Liver (tissue), 9 donors: ENCODE data around the gene DCAKD. TPM values are rescaled to one million over a fixed set of nuclear protein-coding genes. Genes with fewer than 3 reads are reported as not detected.

Experiments used
- DNase-seq: peaks from one replicate; pipeline ENCODE4 v3.0.0-alpha.2; 2017; ENCODE audit warnings: low spot score
- H3K27ac ChIP-seq, 2 donors: one replicate each; pipeline ENCODE4 v1.7.0; 2013; ENCODE audit warnings: inconsistent platforms in 2 of 2, low read length in 2 of 2, control low read depth in 1 of 2, low read depth in 1 of 2, mild to moderate bottlenecking in 1 of 2
- H3K27me3 ChIP-seq, 4 donors: one replicate each; pipeline versions ENCODE4 v1.6.1 to v1.7.0; 2013; ENCODE audit warnings: low read length in 3 of 4, inconsistent platforms in 1 of 4, mild to moderate bottlenecking in 1 of 4, moderate library complexity in 1 of 4; ENCODE audit not compliant: control insufficient read depth in 4 of 4, insufficient read depth in 4 of 4
- H3K36me3 ChIP-seq, 4 donors: one replicate each; pipeline versions ENCODE4 v1.6.1 to v1.7.0; 2013; ENCODE audit warnings: low read length in 3 of 4, mild to moderate bottlenecking in 3 of 4, low read depth in 1 of 4, moderate library complexity in 1 of 4; ENCODE audit not compliant: control insufficient read depth in 4 of 4, insufficient read depth in 3 of 4
- H3K4me1 ChIP-seq, 4 donors: one replicate each; pipeline versions ENCODE4 v1.6.1 to v1.7.0; 2013; ENCODE audit warnings: low read length in 3 of 4, mild to moderate bottlenecking in 3 of 4, moderate library complexity in 1 of 4; ENCODE audit not compliant: control insufficient read depth in 4 of 4, insufficient read depth in 4 of 4
- H3K4me3 ChIP-seq, 3 donors: one replicate each; pipeline versions ENCODE4 v1.6.1 to v1.7.0; 2013; ENCODE audit warnings: low read length in 3 of 3, control low read depth in 1 of 3, low read depth in 1 of 3, mild to moderate bottlenecking in 1 of 3
- H3K9ac ChIP-seq, 2 donors: one replicate each; pipeline ENCODE4 v1.7.0; 2013; ENCODE audit warnings: low read length in 2 of 2, mild to moderate bottlenecking in 2 of 2, moderate library complexity in 2 of 2, control low read depth in 1 of 2, low read depth in 1 of 2
- H3K9me3 ChIP-seq, 4 donors: one replicate each; pipeline versions ENCODE4 v1.6.1 to v1.7.0; 2013; ENCODE audit warnings: low read length in 3 of 4; ENCODE audit not compliant: control insufficient read depth in 4 of 4
- ATF3 ChIP-seq: IDR thresholded peaks from 2 replicates; pipeline ENCODE4 v1.6.1; 2016; ENCODE audit warnings: antibody characterized with exemption
- EGR1 ChIP-seq, 2 donors: IDR thresholded peaks; 2 replicates each; pipeline ENCODE4 v1.6.1; 2016 to 2018; ENCODE audit warnings: antibody characterized with exemption in 2 of 2, low read depth in 2 of 2
- FOXA1 ChIP-seq: IDR thresholded peaks from 2 replicates; pipeline ENCODE4 v1.6.1; 2016; ENCODE audit warnings: antibody characterized with exemption
- FOXA2 ChIP-seq: IDR thresholded peaks from 2 replicates; pipeline ENCODE4 v1.6.1; 2016; ENCODE audit warnings: antibody characterized with exemption
- GABPA ChIP-seq, 2 donors: IDR thresholded peaks in 1 of 2; conservative IDR thresholded peaks in 1 of 2; 2 replicates each; pipeline ENCODE4 v1.6.1; 2016; ENCODE audit warnings: antibody characterized with exemption in 2 of 2, mild to moderate bottlenecking in 1 of 2, moderate library complexity in 1 of 2
- HNF4A ChIP-seq, 2 donors: conservative IDR thresholded peaks; 2 replicates each; pipeline ENCODE4 v1.6.1; 2016; ENCODE audit warnings: antibody characterized with exemption in 2 of 2, mild to moderate bottlenecking in 2 of 2
- HNF4G ChIP-seq: IDR thresholded peaks from 2 replicates; pipeline ENCODE4 v1.6.1; 2016; ENCODE audit warnings: antibody characterized with exemption
- JUND ChIP-seq, 2 donors: IDR thresholded peaks; 2 replicates each; pipeline ENCODE4 v1.6.1; 2016; ENCODE audit warnings: antibody characterized with exemption in 2 of 2
- MAX ChIP-seq: IDR thresholded peaks from 2 replicates; pipeline ENCODE4 v1.6.1; 2016; ENCODE audit warnings: antibody characterized with exemption
- NR2F2 ChIP-seq: IDR thresholded peaks from 2 replicates; pipeline ENCODE4 v1.6.1; 2016; ENCODE audit warnings: antibody characterized with exemption
- RAD21 ChIP-seq, 2 donors: IDR thresholded peaks; 2 replicates each; pipeline ENCODE4 v1.6.1; 2016; ENCODE audit warnings: antibody characterized with exemption in 2 of 2, mild to moderate bottlenecking in 2 of 2
- REST ChIP-seq: IDR thresholded peaks from 2 replicates; pipeline ENCODE4 v1.6.1; 2016; ENCODE audit warnings: antibody characterized with exemption, mild to moderate bottlenecking
- RXRA ChIP-seq, 2 donors: IDR thresholded peaks; 2 replicates each; pipeline ENCODE4 v1.6.1; 2017 to 2018; ENCODE audit warnings: antibody characterized with exemption in 2 of 2, mild to moderate bottlenecking in 1 of 2
- SP1 ChIP-seq: IDR thresholded peaks from 2 replicates; pipeline ENCODE4 v1.6.1; 2018; ENCODE audit warnings: antibody characterized with exemption, mild to moderate bottlenecking
- TAF1 ChIP-seq: conservative IDR thresholded peaks from 2 replicates; pipeline ENCODE4 v1.6.1; 2016; ENCODE audit warnings: antibody characterized with exemption, mild to moderate bottlenecking
- YY1 ChIP-seq: IDR thresholded peaks from 2 replicates; pipeline ENCODE4 v1.6.1; 2016; ENCODE audit warnings: antibody characterized with exemption, mild to moderate bottlenecking
- WGBS: extraction: QIAGEN DNeasy Blood & Tissue Kit; methylation state at CpG from one replicate; pipeline ENCODE4 v1.1.7; 2013; 5-methylcytosine and 5-hydroxymethylcytosine counted together
- polyA plus RNA-seq, 2 donors: library from polyadenylated mRNA; stranded (reverse) in 1 of 2; unstranded in 1 of 2; fragments of 200-250 nt in 1 of 2; fragments of >200 nt in 1 of 2; fragmentation: Nextera tagmentation in 1 of 2; extraction: Ambion mirVana in 1 of 2; gene quantifications; one replicate each; pipeline versions ENCODE4 v1.2.1 to v1.2.3, GENCODE V29; 2013 to 2015
- total RNA-seq, 2 donors: library from RNA; depleted of rRNA; stranded (reverse); fragments of >200 nt; gene quantifications; one replicate each; pipeline ENCODE4 v1.2.3, GENCODE V29; 2014
- TF ChIP-seq, protein P1 (sequence below): IDR thresholded peaks from 2 replicates; pipeline ENCODE4 v1.6.1; 2016; ENCODE audit warnings: antibody characterized with exemption
- donor health status: healthy.
- donor health status: healthy.
- donor health status: healthy.
- donor health status: healthy.
- donor health status: healthy.

Gene DCAKD
- total and polyA plus RNA-seq, 4 donors, result 9.7 to 22.9 (median 14.6) TPM

- TF ChIP-seq RAD21 (IDR thresholded peaks at IDR 0.05) (no peak), EGR1 (IDR thresholded peaks at IDR 0.05; ENCODE audit: low read depth in 2 of 2) (no peak), ATF3 (no peak), REST (no peak), TAF1 (no peak), MAX (no peak), FOXA2 (no peak), NR2F2 (no peak), GABPA (IDR thresholded peaks at IDR 0.05 in 1 of 2, conservative IDR thresholded peaks at IDR 0.05 in 1 of 2) (no peak), HNF4A (conservative IDR thresholded peaks at IDR 0.05) (no peak), HNF4G (no peak), JUND (IDR thresholded peaks at IDR 0.05) (no peak), YY1 (no peak)
- TF ChIP-seq, protein P1, sequence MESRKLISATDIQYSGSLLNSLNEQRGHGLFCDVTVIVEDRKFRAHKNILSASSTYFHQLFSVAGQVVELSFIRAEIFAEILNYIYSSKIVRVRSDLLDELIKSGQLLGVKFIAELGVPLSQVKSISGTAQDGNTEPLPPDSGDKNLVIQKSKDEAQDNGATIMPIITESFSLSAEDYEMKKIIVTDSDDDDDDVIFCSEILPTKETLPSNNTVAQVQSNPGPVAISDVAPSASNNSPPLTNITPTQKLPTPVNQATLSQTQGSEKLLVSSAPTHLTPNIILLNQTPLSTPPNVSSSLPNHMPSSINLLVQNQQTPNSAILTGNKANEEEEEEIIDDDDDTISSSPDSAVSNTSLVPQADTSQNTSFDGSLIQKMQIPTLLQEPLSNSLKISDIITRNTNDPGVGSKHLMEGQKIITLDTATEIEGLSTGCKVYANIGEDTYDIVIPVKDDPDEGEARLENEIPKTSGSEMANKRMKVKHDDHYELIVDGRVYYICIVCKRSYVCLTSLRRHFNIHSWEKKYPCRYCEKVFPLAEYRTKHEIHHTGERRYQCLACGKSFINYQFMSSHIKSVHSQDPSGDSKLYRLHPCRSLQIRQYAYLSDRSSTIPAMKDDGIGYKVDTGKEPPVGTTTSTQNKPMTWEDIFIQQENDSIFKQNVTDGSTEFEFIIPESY, result no peak
- no peak for DNase-seq
- H3K27me3 ChIP-seq, result no peaks in the 10 kb centered on the region
Observed at GRCh38 chr17:45011767-45012166, 39.7 kb downstream of the DCAKD start.

DNA sequence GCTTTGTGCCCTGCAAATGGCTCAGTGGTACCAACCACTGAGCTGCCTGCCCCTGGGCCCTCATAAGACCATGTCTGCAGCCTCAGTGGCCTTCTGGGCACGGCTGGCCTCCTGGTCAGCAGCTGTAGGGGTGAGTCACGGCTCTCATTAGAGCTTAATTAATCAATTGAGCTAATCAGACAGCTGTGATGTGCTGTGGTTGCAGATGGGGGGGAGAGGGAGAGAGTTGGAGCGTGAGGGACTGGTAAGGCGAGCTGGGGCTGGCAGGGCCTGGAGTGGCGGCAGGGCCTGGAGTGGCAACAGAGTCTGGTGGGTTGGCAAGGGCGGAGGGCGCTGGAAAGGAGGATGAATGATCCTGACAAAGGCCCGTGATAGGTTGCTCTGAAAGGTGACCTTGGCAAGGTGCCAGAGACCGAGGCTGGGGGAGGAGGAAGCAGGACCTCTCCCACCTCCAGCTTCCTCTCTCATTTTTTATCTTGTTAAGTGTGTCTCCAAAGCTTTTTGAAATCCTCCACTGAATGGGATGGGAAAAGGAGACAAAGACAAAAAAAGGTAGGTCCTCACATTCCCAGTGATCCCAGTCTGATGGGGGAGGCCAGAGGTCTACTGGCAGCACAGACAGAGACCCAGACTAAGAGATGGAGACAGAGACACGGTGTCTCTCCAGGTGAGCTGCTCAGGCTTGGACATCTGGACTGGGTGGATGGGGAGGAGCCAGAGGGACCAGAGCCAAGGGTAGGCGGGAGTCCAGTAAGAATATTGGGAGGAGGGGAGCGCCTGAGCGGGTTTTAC, 41.6 kb downstream of the DCAKD start:
- Histone ChIP-seq H3K27ac (no peak overlapping the region), H3K4me3 (no peak overlapping the region), H3K4me1 (no peaks in the 10 kb centered on the region), H3K36me3 (no peaks in the 10 kb centered on the region), H3K9me3 (no peaks in the 10 kb centered on the region), H3K9ac (no peak overlapping the region), H3K27me3 (no peaks in the 10 kb centered on the region)
- DNase-seq, result no peak
- WGBS, result 73% methylated on average over 13 of the region's 13 CpGs
- TF ChIP-seq GABPA (IDR thresholded peaks at IDR 0.05 in 1 of 2, conservative IDR thresholded peaks at IDR 0.05 in 1 of 2) (no peak), FOXA1 (no peak), ATF3 (no peak), YY1 (no peak), MAX (no peak), JUND (IDR thresholded peaks at IDR 0.05) (no peak), REST (no peak), RAD21 (IDR thresholded peaks at IDR 0.05) (no peak), FOXA2 (no peak), NR2F2 (no peak), RXRA (IDR thresholded peaks at IDR 0.05) (no peak), SP1 (no peak), TAF1 (no peak), EGR1 (IDR thresholded peaks at IDR 0.05; ENCODE audit: low read depth in 2 of 2) (no peak)

More at GRCh38 chr17:45011767-45012166, 39.7 kb downstream of the DCAKD start:
- H3K9ac ChIP-seq, result no peak overlapping the region
- no peaks in the 10 kb centered on the region for H3K36me3 ChIP-seq
- H3K27ac ChIP-seq, result no peak overlapping the region
- no peak overlapping the region for H3K4me3 ChIP-seq
- WGBS, result 92% methylated on average over 1 of the region's 1 CpG
- no peaks in the 10 kb centered on the region for H3K9me3 ChIP-seq
- H3K4me1 ChIP-seq, result peaks cover 0 to 12% (median 10%) of the 10 kb centered on the region in 4 donors
